22Rv1 (cell line): ENCODE results near the gene UTP4.

Source experiments
- H3K27ac ChIP-seq: fragments of 450-650 bp; 2 replicates; pipeline ENCODE4 v1.5.1; 2017
- CTCF ChIP-seq: fragments of 450-650 bp; IDR thresholded peaks from 2 replicates; pipeline ENCODE4 v1.5.1; 2017; ENCODE audit warnings: mild to moderate bottlenecking
- ZFX ChIP-seq: fragments of 450-650 bp; IDR thresholded peaks from 2 replicates; pipeline ENCODE4 v1.6.1; 2017; ENCODE audit warnings: antibody characterized with exemption, borderline replicate concordance

UTP4 gene

GRCh38 chr16:69191136-69191535 is 58.7 kb downstream of the UTP4 start:
- no peak overlapping the region for H3K27ac ChIP-seq
- TF ChIP-seq CTCF (no peak), ZFX (no peak)

- TF ChIP-seq ZFX, result no peak
- TF ChIP-seq CTCF, result no peak
- H3K27ac ChIP-seq, result no peak overlapping the region
Measured at GRCh38 chr16:69193855-69194254, 61.4 kb downstream of the UTP4 start.

- H3K27ac ChIP-seq, result no peak overlapping the region
- no peak for TF ChIP-seq ZFX
- TF ChIP-seq CTCF, result no peak
Measured at GRCh38 chr16:69194488-69194887, 62.0 kb downstream of the UTP4 start.

GRCh38 chr16:69195369-69196029 is 63.0 kb downstream of the UTP4 start:
- H3K27ac ChIP-seq, result no peak overlapping the region
- no peak for TF ChIP-seq ZFX
- no peak for TF ChIP-seq CTCF

GRCh38 chr16:69197573-69197972 is 65.1 kb downstream of the UTP4 start:
- no peak for TF ChIP-seq ZFX
- TF ChIP-seq CTCF, result no peak
- no peak overlapping the region for H3K27ac ChIP-seq

- TF ChIP-seq CTCF, result no peak
- TF ChIP-seq ZFX, result no peak
- no peak overlapping the region for H3K27ac ChIP-seq
Measured at GRCh38 chr16:69199382-69199781, 66.9 kb downstream of the UTP4 start.

GRCh38 chr16:69201291-69201690 is 68.8 kb downstream of the UTP4 start:
- TF ChIP-seq CTCF (no peak), ZFX (no peak)
- no peak overlapping the region for H3K27ac ChIP-seq
